Heart right ventricle (tissue), 16 donors: ENCODE measurements around the gene PKD1L1. TPM values are rescaled to one million over a fixed set of nuclear protein-coding genes. Genes with fewer than 3 reads are reported as not detected.

Experiments used
- ATAC-seq, 8 donors: fragments of 200-7000 bp; cut with Tn5 transposase; one replicate each; pipeline ENCODE4 v1.9.1; 2020; ENCODE audit warnings: mild to moderate bottlenecking in 8 of 8, moderate library complexity in 8 of 8, moderate number of reproducible peaks in 1 of 8
- DNase-seq, 2 donors: peaks; one replicate each; pipeline ENCODE4 v3.0.0-alpha.2; 2020
- H3K27ac ChIP-seq, 10 donors: fragments of 200-600 bp; sonication (generic) in 2 of 10; one replicate each; pipeline versions ENCODE4 v1.5.0 to v1.8.0; 2020 to 2022; ENCODE audit warnings: mild to moderate bottlenecking in 3 of 10
- H3K27me3 ChIP-seq, 7 donors: fragments of 200-600 bp; one replicate each; pipeline ENCODE4 v1.8.0; 2021 to 2022; ENCODE audit warnings: mild to moderate bottlenecking in 2 of 7
- H3K36me3 ChIP-seq, 9 donors: fragments of 200-600 bp; sonication (generic) in 1 of 9; one replicate each; pipeline versions ENCODE4 v1.5.0 to v1.8.0; 2020 to 2022; ENCODE audit warnings: mild to moderate bottlenecking in 2 of 9
- H3K4me1 ChIP-seq, 9 donors: fragments of 200-600 bp; sonication (generic) in 1 of 9; one replicate each; pipeline versions ENCODE4 v1.5.0 to v1.8.0; 2020 to 2022; ENCODE audit warnings: mild to moderate bottlenecking in 4 of 9
- H3K4me3 ChIP-seq, 10 donors: fragments of 200-600 bp; sonication (generic) in 2 of 10; one replicate each; pipeline versions ENCODE4 v1.5.0 to v1.8.0; 2020 to 2022; ENCODE audit warnings: mild to moderate bottlenecking in 7 of 10, moderate library complexity in 2 of 10
- H3K9me3 ChIP-seq, 11 donors: fragments of 200-600 bp in 10 of 11; sonication (generic) in 2 of 11; one replicate each; pipeline versions ENCODE4 v1.5.0 to v1.8.0; 2013 to 2022; ENCODE audit warnings: mild to moderate bottlenecking in 2 of 11, control low read depth in 1 of 11, moderate library complexity in 1 of 11
- CTCF ChIP-seq, 9 donors: fragments of 200-600 bp; sonication (generic) in 2 of 9; IDR thresholded peaks; one replicate each; pipeline versions ENCODE4 v1.5.0 to v1.8.0; 2021 to 2022; ENCODE audit warnings: antibody characterized with exemption in 9 of 9, mild to moderate bottlenecking in 5 of 9, moderate library complexity in 1 of 9
- WGBS, 2 donors: extraction: QIAGEN DNeasy Blood & Tissue Kit; methylation state at CpG; one replicate each; pipeline ENCODE4 v1.1.7; 2013; ENCODE audit warnings: inconsistent platforms in 1 of 2; 5-methylcytosine and 5-hydroxymethylcytosine counted together
- intact Hi-C, 10 donors: fragments of 100-400 bp; cut with DNase I; formaldehyde crosslinking; loops; one replicate each; pipeline versions ENCODE4 v1.11.1 to v1.14.2; 2022
- long read RNA-seq, 3 donors: library from polyadenylated mRNA; unstranded; transcript quantifications; one replicate each; pipeline ENCODE4 v2.0.0, GENCODE V29; 2020 to 2021
- polyA plus RNA-seq, 2 donors: library from polyadenylated mRNA; stranded (reverse); fragments of 200-250 nt; gene quantifications; one replicate each; pipeline ENCODE4 v1.2.3, GENCODE V29; 2013
- total RNA-seq, 10 donors: library from RNA; stranded (reverse); fragmentation: NEBNext Ultra II Directional in 3 of 10; extraction: Animal tissue kit (Norgen Biotek cat#: 25700) in 3 of 10; gene quantifications; one replicate each; pipeline versions ENCODE4 v1.2.1 to v1.2.4, GENCODE V29; 2021 to 2023
- donor health status: Arrhythmogenic right ventricular cardiomyopathy.
- donor health status: ischemic (EF 13 %, LVEDD 7.1; RV severe dilation, severe dysfunction).
- donor health status: healthy with polysubstance abuse.
- donor health status: DM: no; HTN: yes; CAD: no.
- donor health status: DM: no; HTN: no; CAD: no.
- donor health status: ischemic (EF 25% LVEDD 6.9; RV normal size, moderate dysfunction).
- donor health status: ischemic (EF 25% LVEDD 5.7; RV mildly dilated, moderate dysfunction).
- donor health status: healthy.
- donor health status: DM: yes; HTN: yes; CAD: no.
- donor health status: Ischemic cardiomyopathy.
- donor health status: ischemic (EF 35%, LVEDD 5.7; RV mildly dilated, moderate dysfunction).
- donor health status: nonischemic (EF 11% LVEDD 7.7; RV severe dilation, severe dysfunction).
- donor health status: DM: yes; HTN: yes; CAD: no.
- donor health status: PGD.
- donor health status: ischemic (EF 29% LVEDD 5.4; RV normal size, mild dysfunction).
- donor health status: nonischemic (EF 23%, LVEDD 6.1; RV moderate dilation, normal function).

Gene PKD1L1
- total RNA-seq (1 to 10 TPM; 1.5 to 3.7 (median 2.4) TPM), polyA plus RNA-seq (1 to 10 TPM; 1.6 to 4.7 TPM)
- long read RNA-seq, donor 1: 0 reads
- long read RNA-seq, donor 2, partial matches to known transcripts: 0 of 1 reads
- long read RNA-seq, donor 2, other reads (novel, unspliced or antisense): 1 of 1 reads
- long read RNA-seq, donor 3, partial matches to known transcripts: 0 of 4 reads
- long read RNA-seq, donor 3, other reads (novel, unspliced or antisense): 4 of 4 reads

GRCh38 chr7:47948141-47948790 lies at the start of gene PKD1L1:
Gene PKD1L1 (minus strand): TSS chr7:47948466. CDS start chr7:47948440, 26 bp downstream.
- H3K36me3 ChIP-seq: peaks cover 0 to 1% (median 0%) of the 10 kb centered on the region in 9 donors
- H3K27me3 ChIP-seq: no peaks in the 10 kb centered on the region
- peak in 6 of 8 donors; percentile 12 to 49 (median 34) for ATAC-seq
- peak within 1 kb of the TSS in 6 of 10 donors; percentile 1 to 31 (median 18) for H3K4me3 ChIP-seq
- intact Hi-C loops: loop anchor here in 3 of 10 donors (5.0 kb wide), 2 partner anchors 159 to 164 kb away; no protein-coding TSS in a partner anchor
- TF ChIP-seq CTCF (IDR thresholded peaks at IDR 0.05): no peak
- H3K27ac ChIP-seq: peak within 1 kb of the TSS; percentile 29 to 97 (median 78)
- no peak for DNase-seq
- no peaks in the 10 kb centered on the region for H3K9me3 ChIP-seq
- H3K4me1 ChIP-seq: peaks cover 3 to 81% (median 24%) of the 10 kb centered on the region in 9 donors
- 66 to 77% methylated on average over 7 of the region's 7 CpGs for WGBS, 2 donors

- no peak for TF ChIP-seq CTCF (IDR thresholded peaks at IDR 0.05)
- 80 to 86% methylated on average over 3 of the region's 3 CpGs for WGBS, 2 donors
- peak overlapping the region in 7 of 10 donors; percentile 52 to 68 (median 58) for H3K4me3 ChIP-seq
Measured at GRCh38 chr7:47992446-47992845, 44.2 kb upstream of the PKD1L1 start.

GRCh38 chr7:47991741-47992311 lies 43.6 kb upstream of the PKD1L1 start:
- DNase-seq: peak; percentile 88
- Histone ChIP-seq H3K4me3 (peak overlapping the region; percentile 26 to 68 (median 57)), H3K27me3 (no peaks in the 10 kb centered on the region), H3K27ac (peak overlapping the region in 9 of 10 donors; percentile 14 to 83 (median 51)), H3K4me1 (peaks cover 0 to 13% (median 5%) of the 10 kb centered on the region in 9 donors), H3K9me3 (no peaks in the 10 kb centered on the region), H3K36me3 (no peaks in the 10 kb centered on the region)
- ATAC-seq: peak; percentile 99 to 100 (median 99)
- intact Hi-C loops: loop anchor here (1.0 to 5.0 kb wide), 6 partner anchors 95 to 120 kb away; partner anchors contain the start of gene UPP1 (in 2 of the 10)
- 2% methylated on average over 26 of the region's 26 CpGs for WGBS, 2 donors
- peak; percentile 43 to 98 (median 68) for TF ChIP-seq CTCF (IDR thresholded peaks at IDR 0.05)

More at GRCh38 chr7:47992446-47992845, 44.2 kb upstream of the PKD1L1 start:
- intact Hi-C loops: loop anchor here in 8 of 10 donors (1.0 to 5.0 kb wide), 5 partner anchors 95 to 120 kb away; partner anchors contain the start of gene UPP1 (in 2 of the 8)
- Histone ChIP-seq H3K4me1 (peaks cover 0 to 13% (median 5%) of the 10 kb centered on the region in 9 donors), H3K36me3 (no peaks in the 10 kb centered on the region), H3K9me3 (no peaks in the 10 kb centered on the region), H3K27ac (peak overlapping the region in 8 of 10 donors; percentile 14 to 83 (median 52)), H3K27me3 (no peaks in the 10 kb centered on the region)
- no peak for ATAC-seq
- no peak for DNase-seq

- Histone ChIP-seq H3K4me1 (peaks cover 0 to 13% (median 5%) of the 10 kb centered on the region in 9 donors), H3K27me3 (no peaks in the 10 kb centered on the region), H3K36me3 (no peaks in the 10 kb centered on the region), H3K9me3 (no peaks in the 10 kb centered on the region), H3K4me3 (peak overlapping the region in 7 of 10 donors; percentile 52 to 68 (median 58)), H3K27ac (peak overlapping the region in 5 of 10 donors; percentile 31 to 83 (median 52))
- intact Hi-C loops: loop anchor here in 5 of 10 donors (1.0 to 5.0 kb wide), 4 partner anchors 96 to 121 kb away; partner anchors contain the start of gene UPP1 (in 2 of the 5)
- ATAC-seq (peak in 1 of 8 donors; percentile 11), DNase-seq (no peak)
- TF ChIP-seq CTCF (IDR thresholded peaks at IDR 0.05): no peak
- 97 to 100% methylated on average over 1 of the region's 1 CpG for WGBS, 2 donors
Measured at GRCh38 chr7:47991270-47991669, 43.0 kb upstream of the PKD1L1 start.
